T-cell (primary cell): ENCODE measurements around the gene PIP4K2B. TPM values are rescaled to one million over a fixed set of nuclear protein-coding genes. Genes with fewer than 3 reads are reported as not detected.

ENCODE experiments used
- ATAC-seq, 4 experiments: fragments of 200-7000 bp in 3 of 4; fragments of 150-1000 bp in 1 of 4; cut with Tn5 transposase; replicated peaks in 1 of 4; 1 replicate in 3 of 4; 2 replicates in 1 of 4; pipeline ENCODE4 v1.10.0; 2021; ENCODE audit warnings: moderate library complexity in 3 of 4, mild to moderate bottlenecking in 2 of 4, moderate number of reproducible peaks in 1 of 4
- CTCF ChIA-PET, 2 donors: fragments of 300-600 bp; sonication (Branson Sonifier 250); formaldehyde crosslinking; loops; one replicate each; lab custom pipeline; 2022; ENCODE audit warnings: antibody characterized with exemption in 2 of 2; lab: Charles Lee
- POLR2A ChIA-PET, 2 donors: fragments of 300-600 bp; sonication (Branson Sonifier 250); formaldehyde crosslinking; loops; one replicate each; lab custom pipeline; 2022; ENCODE audit warnings: antibody characterized with exemption in 2 of 2; lab: Charles Lee
- DNase-seq, 35 experiments: peaks; one replicate each; pipeline versions ENCODE4 v3.0.0 to v3.0.0-alpha.2; 2013 to 2023
- H3K27ac ChIP-seq: one replicate; pipeline ENCODE4 v1.5.1; 2013; ENCODE audit warnings: low read length
- H3K27me3 ChIP-seq, 2 experiments: replicated peaks in 1 of 2; 1 replicate in 1 of 2; 2 replicates in 1 of 2; pipeline versions ENCODE4 v1.6.1 to v1.7.0; 2013; ENCODE audit warnings: low read length in 1 of 2, mixed read lengths in 1 of 2; ENCODE audit not compliant: control insufficient read depth in 2 of 2, insufficient read depth in 2 of 2; ENCODE audit errors: extremely low read depth in 1 of 2
- H3K36me3 ChIP-seq, 2 donors: 1 replicate in 1 of 2; 2 replicates in 1 of 2; pipeline versions ENCODE4 v1.6.1 to v1.7.0; 2013; ENCODE audit warnings: low read length in 1 of 2; ENCODE audit not compliant: control insufficient read depth in 2 of 2, insufficient read depth in 1 of 2; ENCODE audit errors: extremely low read depth in 1 of 2
- H3K4me1 ChIP-seq, 2 experiments: 1 replicate in 1 of 2; 2 replicates in 1 of 2; pipeline versions ENCODE4 v1.6.1 to v1.7.0; 2013; ENCODE audit warnings: low read length in 2 of 2, mixed read lengths in 1 of 2; ENCODE audit not compliant: insufficient read depth in 2 of 2, control insufficient read depth in 1 of 2; ENCODE audit errors: extremely low read depth in 1 of 2
- H3K4me3 ChIP-seq, 2 donors: 1 replicate in 1 of 2; 2 replicates in 1 of 2; pipeline versions ENCODE4 v1.5.1 to v1.7.0; 2013; ENCODE audit warnings: mild to moderate bottlenecking in 2 of 2, low read length in 1 of 2, moderate library complexity in 1 of 2; ENCODE audit not compliant: control insufficient read depth in 1 of 2; ENCODE audit errors: extremely low read depth in 1 of 2
- H3K9me3 ChIP-seq: 2 replicates; pipeline ENCODE4 v1.7.0; 2013
- H3K27ac Mint-ChIP-seq, 2 donors: one replicate each; pipeline ENCODE4 v1.8.0; 2020 to 2021; ENCODE audit warnings: mild to moderate bottlenecking in 2 of 2, mixed read lengths in 2 of 2
- H3K27me3 Mint-ChIP-seq, 2 donors: one replicate each; pipeline ENCODE4 v1.8.0; 2021 to 2022; ENCODE audit warnings: mixed read lengths in 2 of 2
- H3K36me3 Mint-ChIP-seq: one replicate; pipeline ENCODE4 v1.8.0; 2021; ENCODE audit warnings: mixed read lengths
- H3K4me1 Mint-ChIP-seq, 3 donors: one replicate each; pipeline ENCODE4 v1.8.0; 2020 to 2022; ENCODE audit warnings: mixed read lengths in 3 of 3, mild to moderate bottlenecking in 1 of 3
- H3K4me3 Mint-ChIP-seq, 3 donors: one replicate each; pipeline ENCODE4 v1.8.0; 2020 to 2022; ENCODE audit warnings: mild to moderate bottlenecking in 3 of 3, mixed read lengths in 3 of 3, moderate library complexity in 3 of 3
- H3K9me3 Mint-ChIP-seq, 3 donors: one replicate each; pipeline ENCODE4 v1.8.0; 2020 to 2022; ENCODE audit warnings: mixed read lengths in 3 of 3
- WGBS: methylation state at CpG from one replicate; pipeline ENCODE4 v1.1.5; 2013; ENCODE audit warnings: missing lambda C conversion rate; ENCODE audit not compliant: insufficient coverage; 5-methylcytosine and 5-hydroxymethylcytosine counted together
- total RNA-seq, 35 experiments: library from RNA in 6 of 35; stranded (reverse) in 6 of 35; fragments of 120-200 nt in 1 of 35; gene quantifications; one replicate each; pipeline versions ENCODE4 v1.2.1 to v1.2.4 and lab custom pipeline; 2013 to 2026

PIP4K2B gene
- total RNA-seq, 5 donors from 2014 or later (not counting 1 experiment from before 2014, with no cell fraction given), result 36.4 to 60.3 (median 52.6) TPM

GRCh38 chr17:38730526-38731379, 68.6 kb downstream of the PIP4K2B start:
- POLR2A ChIA-PET, result interaction anchor here in 1 of 2 donors (0.5 to 0.6 kb wide), 2 partner anchors 24 to 61 kb away, joined by 3 to 5 read pairs; no protein-coding TSS in a partner anchor
- H3K27ac ChIP-seq, result peak overlapping the region; percentile 68
- DNase-seq (peak in 1 of 35 experiments; percentile 44), ATAC-seq (no peak)
- H3K4me3 ChIP-seq, result peak overlapping the region; percentile 65 to 82
- WGBS, result 23% methylated on average over 22 of the region's 27 CpGs
- H3K27me3 ChIP-seq, result no peaks in the 10 kb centered on the region
- H3K9me3 Mint-ChIP-seq, result no peaks in the 10 kb centered on the region
- H3K4me3 Mint-ChIP-seq, result peak overlapping the region; percentile 81 to 96 (median 86)
- peak overlapping the region; percentile 85 to 98 for H3K27ac Mint-ChIP-seq
- H3K4me1 Mint-ChIP-seq, result peaks cover 71 to 88% (median 81%) of the 10 kb centered on the region in 3 donors
- H3K36me3 Mint-ChIP-seq, result no peaks in the 10 kb centered on the region
- peaks cover 22 to 91% of the 10 kb centered on the region in 2 experiments for H3K4me1 ChIP-seq
- H3K36me3 ChIP-seq, result peaks cover 4 to 8% of the 10 kb centered on the region in 2 donors
- no peaks in the 10 kb centered on the region for H3K9me3 ChIP-seq
- no peaks in the 10 kb centered on the region for H3K27me3 Mint-ChIP-seq
- CTCF ChIA-PET, result interaction anchor here (0.6 to 1.3 kb wide), 4 partner anchors 16 to 173 kb away, joined by 3 to 4 read pairs (median 3); partner anchors contain the start of gene PSMB3 (in 1 of the 2)

- Mint-ChIP-seq H3K27me3 (no peaks in the 10 kb centered on the region), H3K4me3 (peak within 1 kb of the TSS; percentile 81 to 96 (median 86)), H3K27ac (peak within 1 kb of the TSS; percentile 90 to 98), H3K9me3 (no peaks in the 10 kb centered on the region), H3K4me1 (peaks cover 74 to 90% (median 85%) of the 10 kb centered on the region in 3 donors), H3K36me3 (no peaks in the 10 kb centered on the region)
- ChIA-PET CTCF (interaction anchor here (0.5 to 1.0 kb wide), 3 partner anchors 22 to 503 kb away, joined by 3 to 4 read pairs (median 3); partner anchors contain the start of gene PSMB3 (in 1 of the 2)), POLR2A (interaction anchor here in 1 of 2 donors (0.6 kb wide), 1 partner anchor 25 kb away, joined by 3 read pairs; no protein-coding TSS in a partner anchor)
- Histone ChIP-seq H3K36me3 (peaks cover 5 to 11% of the 10 kb centered on the region in 2 donors), H3K9me3 (no peaks in the 10 kb centered on the region), H3K4me3 (peak within 1 kb of the TSS; percentile 65 to 82), H3K27ac (peak within 1 kb of the TSS; percentile 93), H3K4me1 (peaks cover 25 to 92% of the 10 kb centered on the region in 2 experiments), H3K27me3 (no peaks in the 10 kb centered on the region)
- DNase-seq (peak; percentile 68 to 94 (median 80)), ATAC-seq (peak; percentile 81 to 85 (median 84))
- WGBS, result under 1% methylated on average over 88 of the region's 92 CpGs
Measured at GRCh38 chr17:38729886-38730525, 69.3 kb downstream of the PIP4K2B start, which contains the start of gene CISD3. TSS of gene CISD3 (plus strand) at chr17:38730341. CDS start at chr17:38730359, 18 bp downstream.

- Histone ChIP-seq H3K9me3 (no peaks in the 10 kb centered on the region), H3K27ac (peak overlapping the region; percentile 93), H3K4me3 (peak overlapping the region; percentile 41 to 49), H3K27me3 (no peaks in the 10 kb centered on the region), H3K36me3 (peaks cover 8 to 16% of the 10 kb centered on the region in 2 donors), H3K4me1 (peaks cover 28 to 93% of the 10 kb centered on the region in 2 experiments)
- peaks cover 77 to 88% (median 83%) of the 10 kb centered on the region in 3 donors for H3K4me1 Mint-ChIP-seq
- no peaks in the 10 kb centered on the region for H3K9me3 Mint-ChIP-seq
- ChIA-PET POLR2A (no interaction called here), CTCF (interaction anchor here (0.5 to 1.0 kb wide), 3 partner anchors 22 to 504 kb away, joined by 3 to 5 read pairs (median 4); no protein-coding TSS in a partner anchor)
- DNase-seq, result no peak
- H3K36me3 Mint-ChIP-seq, result no peaks in the 10 kb centered on the region
- no peaks in the 10 kb centered on the region for H3K27me3 Mint-ChIP-seq
- no peak for ATAC-seq
- peak overlapping the region; percentile 56 to 70 (median 64) for H3K4me3 Mint-ChIP-seq
- 3% methylated on average over 6 of the region's 14 CpGs for WGBS
- peak overlapping the region; percentile 87 to 90 for H3K27ac Mint-ChIP-seq
Measured at GRCh38 chr17:38729368-38729885, 69.9 kb downstream of the PIP4K2B start.

- Histone ChIP-seq H3K4me1 (peaks cover 28 to 88% of the 10 kb centered on the region in 2 experiments), H3K27me3 (no peaks in the 10 kb centered on the region), H3K27ac (peak overlapping the region; percentile 93), H3K36me3 (peaks cover 6 to 17% of the 10 kb centered on the region in 2 donors), H3K9me3 (no peaks in the 10 kb centered on the region), H3K4me3 (peak overlapping the region in 1 of 2 donors; percentile 35)
- ChIA-PET POLR2A (interaction anchor here in 1 of 2 donors (0.6 kb wide), 1 partner anchor 28 kb away, joined by 6 read pairs; no protein-coding TSS in a partner anchor), CTCF (interaction anchor here (0.5 to 1.9 kb wide), 10 partner anchors 9 to 437 kb away, joined by 3 to 9 read pairs (median 4); partner anchors contain the start of genes MLLT6 (in 1 of the 2) and PSMB3 (in 1 of the 2))
- H3K4me1 Mint-ChIP-seq, result peaks cover 72 to 83% (median 79%) of the 10 kb centered on the region in 3 donors
- ATAC-seq (peak; percentile 59 to 64 (median 64)), DNase-seq (peak; percentile 49 to 89 (median 76))
- peak overlapping the region; percentile 46 to 70 (median 64) for H3K4me3 Mint-ChIP-seq
- 0% methylated on average over 3 of the region's 8 CpGs for WGBS
- H3K36me3 Mint-ChIP-seq, result no peaks in the 10 kb centered on the region
- no peaks in the 10 kb centered on the region for H3K9me3 Mint-ChIP-seq
- peak overlapping the region; percentile 90 to 97 for H3K27ac Mint-ChIP-seq
- no peaks in the 10 kb centered on the region for H3K27me3 Mint-ChIP-seq
Measured at GRCh38 chr17:38728290-38728831, 71.0 kb downstream of the PIP4K2B start.

- Mint-ChIP-seq H3K27ac (peak overlapping the region; percentile 90 to 97), H3K27me3 (no peaks in the 10 kb centered on the region), H3K36me3 (no peaks in the 10 kb centered on the region), H3K9me3 (no peaks in the 10 kb centered on the region), H3K4me3 (peak overlapping the region; percentile 46 to 70 (median 64)), H3K4me1 (peaks cover 68 to 80% (median 77%) of the 10 kb centered on the region in 3 donors)
- ATAC-seq (peak; percentile 7 to 14 (median 12)), DNase-seq (peak in 24 of 35 experiments; percentile 22 to 74 (median 49))
- H3K4me1 ChIP-seq, result peaks cover 28 to 86% of the 10 kb centered on the region in 2 experiments
- no CpG with 5 or more reads among the region's 5 CpGs for WGBS
- H3K36me3 ChIP-seq, result peaks cover 6 to 18% of the 10 kb centered on the region in 2 donors
- CTCF ChIA-PET, result interaction anchor here (0.7 to 1.9 kb wide), 7 partner anchors 9 to 426 kb away, joined by 3 to 9 read pairs (median 4); partner anchors contain the start of genes MLLT6 (in 1 of the 2) and PSMB3 (in 1 of the 2)
- no peaks in the 10 kb centered on the region for H3K27me3 ChIP-seq
- H3K9me3 ChIP-seq, result no peaks in the 10 kb centered on the region
- H3K4me3 ChIP-seq, result peak overlapping the region; percentile 33 to 35
- POLR2A ChIA-PET, result no interaction called here
- peak overlapping the region; percentile 93 for H3K27ac ChIP-seq
Measured at GRCh38 chr17:38727736-38728135, 71.6 kb downstream of the PIP4K2B start.
